Activated CD4-positive, alpha-beta T cell treated with anti-CD3 and anti-CD28 coated beads, Interleukin-2, amount 50 U/mL, for 48 hours (primary cell): ENCODE results near the gene FBLN5.
"Not testable (repeated sequence)": the region's sequence is repeated elsewhere in the genome, so short reads cannot be mapped to it uniquely, and the experiment has no call there.

Source experiments
- DNase-seq, 2 experiments: peaks; one replicate each; pipeline ENCODE4 v3.0.0-alpha.2; 2020

The FBLN5 gene

GRCh38 chr14:91858536-91859275 is 88.8 kb downstream of the FBLN5 start:
- no peak for DNase-seq

- DNase-seq, result no peak
These were observed 89.9 kb downstream of the FBLN5 start for GRCh38 chr14:91857614-91858013.

DNA sequence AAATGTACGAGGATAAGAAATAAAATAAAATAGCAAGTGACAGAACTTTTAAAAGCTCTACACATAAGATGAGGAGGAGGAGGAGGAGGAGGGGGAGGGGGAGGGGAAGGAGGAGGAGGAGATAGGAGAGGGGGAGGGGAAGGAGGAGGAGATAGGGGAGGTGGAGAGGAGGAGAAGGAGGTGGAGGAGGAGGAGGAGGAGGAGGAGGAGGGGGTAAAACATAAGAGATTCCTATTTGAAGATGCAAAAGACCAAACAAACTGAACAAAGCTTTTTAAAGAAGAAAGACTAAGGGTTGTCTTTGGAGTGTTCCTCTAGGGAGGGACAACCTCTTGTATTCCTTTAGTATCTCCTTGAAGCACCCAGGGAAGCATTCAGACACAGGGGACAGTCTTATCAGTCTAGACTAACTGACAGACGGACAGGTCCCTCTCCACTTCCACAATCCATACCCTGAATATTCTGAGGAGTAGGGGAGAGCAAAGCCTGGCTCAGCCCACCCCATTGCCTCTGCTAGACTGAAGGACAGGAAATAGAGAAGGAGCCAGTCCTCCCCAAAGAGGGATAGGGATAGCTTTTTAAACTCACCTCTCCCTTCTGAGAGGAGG is 93.1 kb downstream of the FBLN5 start:
- no peak for DNase-seq

DNA sequence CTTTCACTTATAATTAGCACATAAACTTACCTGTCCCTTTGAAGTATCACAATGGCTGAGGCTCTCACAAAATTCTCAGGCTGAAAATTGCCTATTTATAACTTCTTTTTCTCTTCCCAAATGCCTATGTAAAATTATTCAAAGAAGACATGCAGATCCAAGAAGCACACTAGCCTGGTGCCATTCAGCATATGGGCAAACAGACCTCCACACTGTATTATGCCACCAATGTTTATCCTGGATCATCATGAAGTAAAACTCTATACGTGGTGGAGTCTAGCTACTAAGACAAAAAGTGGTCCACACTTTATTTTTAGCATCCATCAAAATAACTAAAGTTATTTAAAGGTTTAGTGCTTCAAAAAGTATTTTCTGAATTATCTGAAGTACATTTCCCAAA is 95.9 kb downstream of the FBLN5 start:
- DNase-seq, result no peak

- no peak for DNase-seq
These were observed 98.9 kb downstream of the FBLN5 start for GRCh38 chr14:91848504-91849001.

DNA sequence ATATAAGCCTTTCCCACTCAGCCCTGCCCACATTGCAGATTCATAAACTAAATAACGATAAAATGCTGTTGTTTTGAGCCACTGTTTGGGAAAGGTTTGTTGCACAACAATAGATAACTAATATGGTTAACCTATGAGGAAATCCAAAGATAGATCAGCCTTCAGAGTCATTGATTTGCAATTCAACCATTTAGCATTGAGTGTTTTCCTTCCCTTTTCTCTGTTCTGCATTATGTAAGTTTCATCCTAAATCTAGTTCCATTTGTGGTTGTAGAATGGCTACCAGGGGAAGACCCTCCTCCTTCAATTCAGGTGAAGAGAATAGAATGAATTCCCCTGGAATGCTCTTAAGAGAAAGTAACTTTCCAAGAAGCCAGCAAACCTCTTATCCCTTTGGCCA is 99.8 kb downstream of the FBLN5 start:
- no peak for DNase-seq

DNA sequence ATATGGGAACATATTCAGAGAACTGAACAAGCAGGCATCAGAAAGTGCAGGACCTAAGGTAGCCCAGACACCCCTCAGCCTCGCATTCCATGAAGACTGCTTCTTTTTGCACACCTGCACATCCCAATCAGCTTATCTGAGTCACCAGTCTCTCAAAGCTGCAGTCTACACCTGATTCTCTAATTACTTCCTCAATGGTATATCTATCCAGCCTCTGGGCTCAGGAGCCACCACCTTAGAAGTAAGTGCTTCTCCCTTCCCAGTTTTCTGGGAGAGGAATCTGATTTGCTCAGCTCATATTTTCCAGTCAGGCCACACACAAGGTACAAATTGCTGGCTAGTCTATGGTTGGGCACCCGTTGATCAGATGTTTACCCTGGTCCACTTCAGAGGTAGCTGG is 101.8 kb downstream of the FBLN5 start:
- no peak for DNase-seq

DNA sequence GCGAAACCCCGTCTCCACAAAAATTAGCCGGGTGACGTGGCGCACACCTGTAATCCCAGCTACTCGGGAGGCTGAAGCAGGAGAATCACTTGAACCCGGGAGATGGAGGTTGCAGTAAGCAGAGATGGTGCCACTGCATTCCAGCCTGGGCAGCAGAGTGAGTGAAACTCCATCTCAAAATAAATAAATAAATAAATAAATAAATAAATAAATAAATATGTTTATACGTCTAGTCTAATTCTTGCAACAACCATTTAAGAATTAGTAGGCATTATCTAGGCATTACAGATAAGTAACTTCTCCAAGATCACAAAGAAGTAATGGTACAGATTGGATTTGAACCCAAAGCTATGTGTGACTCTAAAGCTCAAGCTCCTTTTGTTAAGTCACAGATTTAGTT is 102.4 kb downstream of the FBLN5 start:
- not testable (repeated sequence) for DNase-seq

GRCh38 chr14:91844029-91844428 is 103.5 kb downstream of the FBLN5 start:
- no peak for DNase-seq

- no peak for DNase-seq
These were observed 104.1 kb downstream of the FBLN5 start for GRCh38 chr14:91843437-91843836.

GRCh38 chr14:91841065-91841464 is 106.4 kb downstream of the FBLN5 start:
- no peak for DNase-seq

DNA sequence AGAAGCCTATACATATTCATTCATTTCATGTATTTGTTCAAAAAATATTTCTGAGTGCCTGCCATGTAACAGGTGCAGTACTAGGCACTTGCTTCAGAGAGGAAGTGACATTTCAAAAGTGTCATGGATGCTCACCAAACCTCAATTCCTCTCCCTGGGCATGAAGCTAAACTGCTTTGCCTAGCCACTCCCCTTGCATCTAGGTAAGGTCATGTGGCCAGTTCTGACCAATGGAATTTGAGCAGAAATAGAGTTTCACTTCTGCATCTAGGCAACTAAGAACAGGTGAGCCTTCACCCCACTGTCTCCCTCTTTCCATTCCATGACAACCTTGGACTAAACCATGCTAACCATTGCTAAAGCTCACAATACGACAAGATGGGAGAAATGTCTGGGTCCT is 107.7 kb downstream of the FBLN5 start:
- DNase-seq, result no peak

GRCh38 chr14:91837076-91837475 is 110.4 kb downstream of the FBLN5 start:
- no peak for DNase-seq

- peak; percentile 86 to 88 for DNase-seq
These were observed 111.3 kb downstream of the FBLN5 start for GRCh38 chr14:91835920-91836843.

DNA sequence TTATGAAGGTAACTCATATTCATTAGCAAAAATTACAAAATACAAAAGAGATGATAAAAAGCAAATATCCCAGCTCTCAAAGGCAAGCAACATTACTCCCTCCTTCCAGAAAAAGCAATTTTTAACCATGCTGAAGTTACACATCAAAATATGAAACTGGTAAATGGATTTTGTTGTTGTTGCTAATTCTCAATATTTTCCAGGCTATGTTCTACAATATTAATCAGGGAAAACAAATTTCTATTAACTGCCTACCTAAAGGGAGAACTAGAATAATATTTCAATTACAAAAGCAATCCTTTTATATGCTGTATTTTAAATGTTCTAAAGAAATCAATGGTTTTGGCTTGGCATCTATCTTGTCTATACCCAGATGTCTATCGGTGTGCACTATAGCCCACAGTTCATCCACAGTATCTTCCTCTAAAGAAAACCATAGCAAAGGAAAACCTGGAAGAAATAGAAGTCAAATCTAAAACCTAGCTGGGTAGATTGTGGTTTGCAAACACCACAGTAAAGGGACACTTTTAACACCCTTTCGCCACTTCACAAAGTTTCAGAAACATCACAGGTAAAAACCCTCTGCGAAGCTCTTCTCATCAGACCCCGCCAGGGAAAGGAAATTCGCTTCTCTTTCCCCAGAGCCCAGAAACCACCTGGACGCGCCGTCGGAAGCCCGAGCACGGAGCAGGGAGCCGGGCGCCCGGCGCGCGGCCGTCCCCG is 112.1 kb downstream of the FBLN5 start:
- peak; percentile 28 to 44 for DNase-seq

GRCh38 chr14:91834571-91834970 is 112.9 kb downstream of the FBLN5 start:
- DNase-seq, result no peak

DNA sequence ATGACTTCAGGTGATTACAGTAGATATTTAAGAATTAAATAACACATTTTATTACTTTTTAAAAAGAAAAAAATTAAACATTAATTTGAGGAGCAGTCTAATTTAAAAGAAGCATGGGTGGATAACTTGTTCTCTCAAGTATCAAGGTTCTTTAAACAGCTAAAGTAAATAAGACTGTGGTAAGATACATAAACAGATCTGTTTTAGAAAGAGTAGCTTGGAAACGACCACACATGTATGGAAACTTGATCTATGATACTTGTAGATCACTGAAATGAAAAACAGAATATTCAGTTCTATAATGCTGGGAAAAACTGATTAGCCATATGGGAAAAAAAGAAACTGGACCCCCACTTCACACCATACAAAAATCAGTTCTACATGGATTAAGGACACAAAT is 116.2 kb downstream of the FBLN5 start:
- no peak for DNase-seq

- DNase-seq, result peak; percentile 22 to 42
These were observed 116.7 kb downstream of the FBLN5 start for GRCh38 chr14:91830777-91831176.

GRCh38 chr14:91829511-91829910 is 118.0 kb downstream of the FBLN5 start:
- DNase-seq, result no peak

DNA sequence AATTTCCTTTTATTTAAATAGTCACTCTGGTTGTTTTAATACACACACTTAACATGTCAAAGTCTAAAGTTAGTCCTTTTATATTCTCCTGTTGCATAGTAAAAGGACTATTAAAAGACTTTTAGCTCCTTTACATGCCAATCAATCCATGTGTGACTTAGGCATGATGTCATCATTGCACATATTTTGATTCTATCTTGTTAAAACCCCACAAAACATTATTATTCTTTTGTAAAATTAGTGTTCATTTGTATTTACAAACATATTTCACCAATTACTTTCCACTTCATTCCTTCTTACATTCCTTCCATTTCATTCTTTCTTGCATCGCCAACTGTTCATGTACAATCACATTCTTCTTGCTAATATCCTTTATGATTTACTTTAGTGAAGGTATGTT is 119.7 kb downstream of the FBLN5 start:
- DNase-seq, result no peak
